DOHH2 (cell line): ENCODE results near the gene BDH1.

Experiments
- H3F3A ChIP-seq: fragments of 200-600 bp; sonication (generic), shearing (Covaris generic); 2 replicates; pipeline ENCODE4 v1.6.0; 2016; ENCODE audit warnings: antibody characterized with exemption, mild to moderate bottlenecking; ENCODE audit not compliant: control insufficient read depth, insufficient read depth
- H3K27ac ChIP-seq: fragments of 200-600 bp; sonication (generic); 2 replicates; pipeline ENCODE4 v1.5.1; 2014; ENCODE audit warnings: low read depth, mild to moderate bottlenecking, low read length, moderate library complexity
- H3K27me3 ChIP-seq: fragments of 200-600 bp; sonication (generic); 2 replicates; pipeline ENCODE4 v1.6.1; 2014; ENCODE audit warnings: mild to moderate bottlenecking, low read length, mixed read lengths; ENCODE audit not compliant: control insufficient read depth
- H3K36me3 ChIP-seq: fragments of 200-600 bp; sonication (generic); 2 replicates; pipeline ENCODE4 v1.6.1; 2014; ENCODE audit warnings: mild to moderate bottlenecking, low read length, moderate library complexity, mixed read lengths; ENCODE audit not compliant: control insufficient read depth
- H3K4me1 ChIP-seq: fragments of 200-600 bp; sonication (generic); 2 replicates; pipeline ENCODE4 v1.6.1; 2014; ENCODE audit warnings: mild to moderate bottlenecking, low read length, mixed read lengths; ENCODE audit not compliant: control insufficient read depth
- H3K4me2 ChIP-seq: fragments of 200-600 bp; sonication (generic); 2 replicates; pipeline ENCODE4 v1.6.0; 2014; ENCODE audit warnings: mild to moderate bottlenecking, low read length, moderate library complexity
- H3K4me3 ChIP-seq: fragments of 200-600 bp; sonication (generic); 2 replicates; pipeline ENCODE4 v1.5.1; 2014; ENCODE audit warnings: mild to moderate bottlenecking, low read length, mixed read lengths
- H3K79me2 ChIP-seq: fragments of 200-600 bp; sonication (generic); 2 replicates; pipeline ENCODE4 v1.6.1; 2014; ENCODE audit warnings: mild to moderate bottlenecking, low read length, mixed read lengths; ENCODE audit not compliant: control insufficient read depth
- H3K9me2 ChIP-seq: fragments of 200-600 bp; sonication (generic); replicated peaks from 2 replicates; pipeline ENCODE4 v1.6.1; 2014; ENCODE audit warnings: mild to moderate bottlenecking, low read length, mixed read lengths; ENCODE audit not compliant: control insufficient read depth
- H3K9me3 ChIP-seq: fragments of 200-600 bp; sonication (generic); 2 replicates; pipeline ENCODE4 v1.6.1; 2014; ENCODE audit warnings: antibody characterized with exemption, low read length, mixed read lengths; ENCODE audit not compliant: control insufficient read depth, insufficient read depth
- H4K20me1 ChIP-seq: fragments of 200-600 bp; sonication (generic); 2 replicates; pipeline ENCODE4 v1.6.0; 2014; ENCODE audit warnings: low read depth, mild to moderate bottlenecking, antibody characterized with exemption, low read length, moderate library complexity; ENCODE audit not compliant: control insufficient read depth, insufficient read depth
- CTCF ChIP-seq: fragments of 200-600 bp; sonication (generic); IDR thresholded peaks from one replicate; pipeline ENCODE4 v1.5.1; 2014; ENCODE audit warnings: antibody characterized with exemption, mild to moderate bottlenecking, low read depth, low read length; ENCODE audit not compliant: poor library complexity, severe bottlenecking
- EZH2phosphoT487 ChIP-seq: fragments of 200-600 bp; sonication (generic); IDR thresholded peaks from 2 replicates; pipeline ENCODE4 v1.6.1; 2017; ENCODE audit warnings: borderline replicate concordance, mild to moderate bottlenecking, antibody characterized with exemption, low read length, moderate library complexity, mixed read lengths

BDH1 gene

GRCh38 chr3:197499427-197499826 is 56.3 kb downstream of the BDH1 start:
- H3K79me2 ChIP-seq: no peaks in the 10 kb centered on the region
- TF ChIP-seq EZH2phosphoT487 (no peak), CTCF (no peak)
- H3K4me2 ChIP-seq: no peak overlapping the region
- H3K27me3 ChIP-seq: peaks cover 6% of the 10 kb centered on the region; the same call in 1 of the 2 replicates
- H3K4me1 ChIP-seq: peaks cover 14% of the 10 kb centered on the region
- H4K20me1 ChIP-seq: no peaks in the 10 kb centered on the region
- no peak overlapping the region for H3K27ac ChIP-seq
- no peaks in the 10 kb centered on the region for H3F3A ChIP-seq
- H3K9me2 ChIP-seq: no peaks in the 10 kb centered on the region
- no peaks in the 10 kb centered on the region for H3K36me3 ChIP-seq
- H3K4me3 ChIP-seq: no peak overlapping the region
- H3K9me3 ChIP-seq: no peaks in the 10 kb centered on the region

GRCh38 chr3:197498499-197499241 is 57.1 kb downstream of the BDH1 start:
- Histone ChIP-seq H3K4me1 (peaks cover 14% of the 10 kb centered on the region), H3K4me3 (no peak overlapping the region)

GRCh38 chr3:197496746-197497125 is 59.0 kb downstream of the BDH1 start:
- no peak overlapping the region for H3K27ac ChIP-seq
- no peak overlapping the region for H3K4me2 ChIP-seq
- H4K20me1 ChIP-seq: no peaks in the 10 kb centered on the region
- H3K27me3 ChIP-seq: peaks cover 27% of the 10 kb centered on the region
- H3K4me3 ChIP-seq: no peak overlapping the region
- no peaks in the 10 kb centered on the region for H3K36me3 ChIP-seq
- H3K9me3 ChIP-seq: no peaks in the 10 kb centered on the region
- H3K4me1 ChIP-seq: peaks cover 9% of the 10 kb centered on the region
- no peaks in the 10 kb centered on the region for H3K79me2 ChIP-seq
- H3K9me2 ChIP-seq: no peaks in the 10 kb centered on the region
- TF ChIP-seq CTCF: no peak
- no peak for TF ChIP-seq EZH2phosphoT487
- H3F3A ChIP-seq: no peaks in the 10 kb centered on the region

More at GRCh38 chr3:197498499-197499241, 57.1 kb downstream of the BDH1 start:
- H3K36me3 ChIP-seq: no peaks in the 10 kb centered on the region
- no peak for TF ChIP-seq EZH2phosphoT487
- no peak for TF ChIP-seq CTCF
- H3F3A ChIP-seq: no peaks in the 10 kb centered on the region
- H4K20me1 ChIP-seq: no peaks in the 10 kb centered on the region
- no peak overlapping the region for H3K4me2 ChIP-seq
- H3K9me3 ChIP-seq: no peaks in the 10 kb centered on the region
- H3K27me3 ChIP-seq: peaks cover 12% of the 10 kb centered on the region
- H3K79me2 ChIP-seq: no peaks in the 10 kb centered on the region
- no peaks in the 10 kb centered on the region for H3K9me2 ChIP-seq
- no peak overlapping the region for H3K27ac ChIP-seq
